GM12878 (cell line): ENCODE data around the gene FGF14. TPM values are rescaled to one million over a fixed set of nuclear protein-coding genes. Genes with fewer than 3 reads are reported as not detected.

Experiments used
- ATAC-seq: fragments of 200-7000 bp; cut with Tn5 transposase; 3 replicates; pipeline ENCODE4 v1.9.1; 2020; ENCODE audit warnings: mild to moderate bottlenecking, moderate library complexity
- BruUV-seq: library from RNA; stranded (reverse); fragments of 400-500 nt; replicated peaks from 2 replicates; lab custom pipeline; 2021; lab: Mats Ljungman, UMichigan
- CTCF ChIA-PET: fragments of 300-600 bp; sonication (Branson Sonifier 250); formaldehyde crosslinking; extraction: SDS; loops from one replicate; lab custom pipeline; 2021; ENCODE audit warnings: inconsistent platforms; lab: Yijun Ruan, JAX
- POLR2A ChIA-PET: fragments of 350-600 bp; formaldehyde crosslinking; extraction: SDS; loops from one replicate; lab custom pipeline; 2021; ENCODE audit warnings: inconsistent platforms; lab: Charles Lee
- RAD21 ChIA-PET: fragments of 300-600 bp; sonication (Branson Sonifier 250); formaldehyde crosslinking; loops from one replicate; lab custom pipeline; 2023; ENCODE audit warnings: antibody characterized with exemption; ENCODE audit not compliant: unreplicated experiment; lab: Charles Lee
- SMC1A ChIA-PET: fragments of 300-600 bp; sonication (Branson Sonifier 250); formaldehyde crosslinking; loops from one replicate; lab custom pipeline; 2023; ENCODE audit not compliant: unreplicated experiment, uncharacterized antibody; lab: Charles Lee
- DNase-seq: peaks from one replicate; pipeline ENCODE4 v3.0.0-alpha.2; 2011; ENCODE audit warnings: low read depth, low spot score
- FAIRE-seq: peaks from 3 replicates; lab custom pipeline; 2011; peaks lifted over from hg19 to GRCh38; lab: Jason Lieb, UNC
- H2AFZ ChIP-seq: 2 replicates; pipeline ENCODE4 v1.6.0; 2011; ENCODE audit warnings: low read depth, low read length, control low read depth; ENCODE audit not compliant: control insufficient read depth
- H3K27ac ChIP-seq: 2 replicates; pipeline ENCODE4 v1.5.1; 2011; ENCODE audit warnings: control low read depth; ENCODE audit not compliant: control insufficient read depth, insufficient read depth
- H3K27me3 ChIP-seq, 2 experiments: replicated peaks in 1 of 2; 2 replicates each; pipeline versions ENCODE4 v1.6.0 to v1.6.1; 2011; ENCODE audit warnings: low read length in 1 of 2; ENCODE audit not compliant: control insufficient read depth in 2 of 2, insufficient read depth in 2 of 2
- H3K36me3 ChIP-seq, 2 experiments: 2 replicates each; pipeline ENCODE4 v1.5.1; 2011; ENCODE audit warnings: low read length in 1 of 2; ENCODE audit not compliant: control insufficient read depth in 2 of 2, insufficient read depth in 2 of 2
- H3K4me1 ChIP-seq: 2 replicates; pipeline ENCODE4 v1.6.1; 2011; ENCODE audit warnings: mild to moderate bottlenecking, low read length, moderate library complexity, mixed read lengths; ENCODE audit not compliant: control insufficient read depth, insufficient read depth
- H3K4me2 ChIP-seq: 2 replicates; pipeline ENCODE4 v1.6.0; 2011; ENCODE audit warnings: control low read depth; ENCODE audit not compliant: control insufficient read depth, insufficient read depth
- H3K4me3 ChIP-seq: fragments of 200-600 bp; sonication (generic); 2 replicates; pipeline ENCODE4 v1.5.1; 2016
- H3K79me2 ChIP-seq: 2 replicates; pipeline ENCODE4 v1.6.0; 2011; ENCODE audit warnings: low read length; ENCODE audit not compliant: control insufficient read depth, insufficient read depth
- H3K9ac ChIP-seq: 2 replicates; pipeline ENCODE4 v1.8.0; 2011; ENCODE audit warnings: low read length, control low read depth, mixed read lengths; ENCODE audit not compliant: control insufficient read depth, insufficient read depth
- H3K9me3 ChIP-seq: replicated peaks from 3 replicates; pipeline ENCODE4 v1.5.1; 2011; ENCODE audit warnings: mild to moderate bottlenecking, low read length; ENCODE audit not compliant: control insufficient read depth, insufficient read depth
- H4K20me1 ChIP-seq: 2 replicates; pipeline ENCODE4 v1.6.0; 2011; ENCODE audit not compliant: control insufficient read depth, insufficient read depth
- CEBPB ChIP-seq, 2 experiments: fragments of 150-350 bp in 1 of 2; IDR thresholded peaks; 2 replicates each; pipeline ENCODE4 v1.6.1; 2012 to 2014; ENCODE audit warnings: low read depth in 2 of 2, low read length in 2 of 2, borderline replicate concordance in 1 of 2, inconsistent platforms in 1 of 2
- IKZF1 ChIP-seq: fragments of 450-650 bp; conservative IDR thresholded peaks from 2 replicates; pipeline ENCODE4 v1.6.1; 2017; ENCODE audit warnings: antibody characterized with exemption, mild to moderate bottlenecking
- MEF2B ChIP-seq: fragments of 450-650 bp; IDR thresholded peaks from 2 replicates; pipeline ENCODE4 v1.6.1; 2018; ENCODE audit warnings: mild to moderate bottlenecking, moderate library complexity; ENCODE audit not compliant: partially characterized antibody, poor library complexity, severe bottlenecking
- NR2F1 ChIP-seq: fragments of 450-650 bp; conservative IDR thresholded peaks from 2 replicates; pipeline ENCODE4 v1.6.1; 2017; ENCODE audit warnings: mild to moderate bottlenecking
- RBBP5 ChIP-seq: fragments of 200-600 bp; sonication (generic); conservative IDR thresholded peaks from 2 replicates; pipeline ENCODE4 v1.6.1; 2016
- SMC3 ChIP-seq: IDR thresholded peaks from 2 replicates; pipeline ENCODE4 v1.6.1; 2011; ENCODE audit warnings: low read length, improper control_type of control experiment, borderline replicate concordance
- SP1 ChIP-seq: IDR thresholded peaks from one replicate; pipeline ENCODE4 v1.6.1; 2011; ENCODE audit warnings: low read depth, low read length
- SPI1 ChIP-seq: IDR thresholded peaks from 2 replicates; pipeline ENCODE4 v1.6.1; 2011; ENCODE audit warnings: low read depth, mild to moderate bottlenecking, low read length, moderate library complexity, borderline replicate concordance; ENCODE audit not compliant: insufficient read depth
- WRNIP1 ChIP-seq: IDR thresholded peaks from 2 replicates; pipeline ENCODE4 v1.6.1; 2011; ENCODE audit warnings: low read depth, low read length, improper control_type of control experiment, borderline replicate concordance
- WGBS: methylation state at CpG from one replicate; pipeline ENCODE4 v1.1.6; 2016; ENCODE audit warnings: low lambda C conversion rate; ENCODE audit not compliant: insufficient replicate concordance, insufficient coverage; ENCODE audit errors: missing lambda C conversion rate; 5-methylcytosine and 5-hydroxymethylcytosine counted together
- in situ Hi-C: fragments of 300-500 bp; cut with MboI; formaldehyde crosslinking; loops from 9 replicates; pipeline ENCODE4 v1.14.3; 2018; ENCODE audit warnings: mixed read lengths
- intact Hi-C: fragments of 100-400 bp; cut with micrococcal nuclease; formaldehyde crosslinking; loops from one replicate; pipeline ENCODE4 v1.14.2; 2022; ENCODE audit not compliant: unreplicated experiment
- polyA plus RNA-seq, 11 experiments: library from polyadenylated mRNA; depleted of rRNA in 4 of 11; unstranded in 6 of 11; stranded (reverse) in 5 of 11; fragments of >200 nt; fragmentation: Nextera tagmentation in 4 of 11; fragmentation: Illumina TruSeq in 1 of 11; extraction: Ambion mirVana in 4 of 11; extraction: Trizol in 1 of 11; gene quantifications; 1 replicate in 1 of 11; 2 replicates in 10 of 11; pipeline versions ENCODE4 v1.2.1 to v1.2.3, GENCODE V29; 2011 to 2016; ENCODE audit warnings: inconsistent platforms in 2 of 11, missing spikeins in 2 of 11, low read depth in 1 of 11
- total RNA-seq, 4 experiments: library from RNA; depleted of rRNA in 3 of 4; stranded (reverse); fragments of >200 nt in 3 of 4; fragmentation: Illumina TruSeq in 1 of 4; extraction: Trizol in 1 of 4; gene quantifications; 2 replicates each; pipeline versions ENCODE4 v1.2.1 to v1.2.3, GENCODE V29; 2013 to 2021
- TF ChIP-seq, protein P1 (sequence below): IDR thresholded peaks from 2 replicates; pipeline ENCODE4 v1.6.1; 2011; ENCODE audit warnings: borderline replicate concordance, low read depth, mild to moderate bottlenecking, moderate library complexity, mixed read lengths, low read length; ENCODE audit not compliant: insufficient read depth; ENCODE audit errors: extremely low read length
- TF ChIP-seq, protein P2 (sequence below): fragments of 450-650 bp; conservative IDR thresholded peaks from 2 replicates; pipeline ENCODE4 v1.6.1; 2017; ENCODE audit warnings: mild to moderate bottlenecking, moderate library complexity

FGF14 gene
- total and polyA plus RNA-seq, 10 of the 15 experiments (the other 5 are each of a cell fraction or from before 2014, with no cell fraction given) = under 0.01 to 0.44 (median 0.04) TPM

DNA sequence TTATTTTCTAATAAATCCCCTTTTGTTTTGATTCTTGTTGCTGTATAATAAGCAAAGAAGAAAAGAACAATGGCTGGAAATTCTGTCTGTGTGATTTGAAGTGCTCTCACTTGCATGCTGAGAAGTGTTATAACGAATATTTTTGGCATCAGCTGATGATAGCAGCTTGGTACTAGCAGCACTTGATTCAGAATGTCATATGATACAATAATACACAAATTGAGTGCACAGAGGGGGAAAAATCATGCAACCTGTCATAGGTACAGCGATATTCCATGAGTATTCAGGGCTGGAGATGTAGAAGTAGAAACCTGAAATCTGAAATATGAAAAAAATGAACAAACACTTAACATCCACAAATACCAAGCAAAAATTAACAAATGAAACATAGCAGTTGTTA lies 108.1 kb downstream of the FGF14 start:
- DNase-seq = no peak
- Histone ChIP-seq H3K9ac (no peak overlapping the region), H2AFZ (no peak overlapping the region), H3K4me2 (no peak overlapping the region)
- no peak for TF ChIP-seq SPI1
- no peak for TF ChIP-seq WRNIP1
- no peak for TF ChIP-seq RBBP5
- TF ChIP-seq, protein P1, sequence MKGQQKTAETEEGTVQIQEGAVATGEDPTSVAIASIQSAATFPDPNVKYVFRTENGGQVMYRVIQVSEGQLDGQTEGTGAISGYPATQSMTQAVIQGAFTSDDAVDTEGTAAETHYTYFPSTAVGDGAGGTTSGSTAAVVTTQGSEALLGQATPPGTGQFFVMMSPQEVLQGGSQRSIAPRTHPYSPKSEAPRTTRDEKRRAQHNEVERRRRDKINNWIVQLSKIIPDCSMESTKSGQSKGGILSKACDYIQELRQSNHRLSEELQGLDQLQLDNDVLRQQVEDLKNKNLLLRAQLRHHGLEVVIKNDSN = no peak
- TF ChIP-seq, protein P2, sequence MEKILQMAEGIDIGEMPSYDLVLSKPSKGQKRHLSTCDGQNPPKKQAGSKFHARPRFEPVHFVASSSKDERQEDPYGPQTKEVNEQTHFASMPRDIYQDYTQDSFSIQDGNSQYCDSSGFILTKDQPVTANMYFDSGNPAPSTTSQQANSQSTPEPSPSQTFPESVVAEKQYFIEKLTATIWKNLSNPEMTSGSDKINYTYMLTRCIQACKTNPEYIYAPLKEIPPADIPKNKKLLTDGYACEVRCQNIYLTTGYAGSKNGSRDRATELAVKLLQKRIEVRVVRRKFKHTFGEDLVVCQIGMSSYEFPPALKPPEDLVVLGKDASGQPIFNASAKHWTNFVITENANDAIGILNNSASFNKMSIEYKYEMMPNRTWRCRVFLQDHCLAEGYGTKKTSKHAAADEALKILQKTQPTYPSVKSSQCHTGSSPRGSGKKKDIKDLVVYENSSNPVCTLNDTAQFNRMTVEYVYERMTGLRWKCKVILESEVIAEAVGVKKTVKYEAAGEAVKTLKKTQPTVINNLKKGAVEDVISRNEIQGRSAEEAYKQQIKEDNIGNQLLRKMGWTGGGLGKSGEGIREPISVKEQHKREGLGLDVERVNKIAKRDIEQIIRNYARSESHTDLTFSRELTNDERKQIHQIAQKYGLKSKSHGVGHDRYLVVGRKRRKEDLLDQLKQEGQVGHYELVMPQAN = no peak
- no peak for TF ChIP-seq SP1
- no peak for TF ChIP-seq MEF2B
- no peak for TF ChIP-seq IKZF1
- TF ChIP-seq SMC3 = no peak
- TF ChIP-seq NR2F1 = no peak
- no peak for TF ChIP-seq CEBPB (IDR thresholded peaks at IDR 0.05; ENCODE audit: borderline replicate concordance in 1 of 2, low read depth in 2 of 2, low read length in 2 of 2)
- TF ChIP-seq, all 136 proteins: peak for 0
- Histone ChIP-seq H3K79me2 (no peaks in the 10 kb centered on the region), H4K20me1 (no peaks in the 10 kb centered on the region), H3K4me3 (no peak overlapping the region), H3K4me1 (no peaks in the 10 kb centered on the region), H3K9me3 (no peaks in the 10 kb centered on the region), H3K36me3 (no peaks in the 10 kb centered on the region), H3K27me3 (no peaks in the 10 kb centered on the region), H3K27ac (no peak overlapping the region)
- no TSS peak for BruUV-seq
- no peak for ATAC-seq
- in situ Hi-C loops (no loop called here), intact Hi-C loops (no loop called here)
- POLR2A ChIA-PET = no interaction called here
- SMC1A ChIA-PET = no interaction called here
- FAIRE-seq = no peak
- CTCF ChIA-PET = no interaction called here
- RAD21 ChIA-PET = no interaction called here
- WGBS = 0% methylated on average over 2 of the region's 2 CpGs
